Sigmoid colon (tissue), 4 donors: ENCODE measurements around the gene KISS1.

Experiments
- EP300 ChIP-seq, 4 donors: sonication (generic); formaldehyde crosslinking; IDR thresholded peaks; one replicate each; pipeline ENCODE4 v1.6.1; 2017; ENCODE audit warnings: antibody characterized with exemption in 4 of 4
- POLR2AphosphoS5 ChIP-seq, 4 donors: sonication (generic); formaldehyde crosslinking; IDR thresholded peaks; one replicate each; pipeline ENCODE4 v1.6.1; 2017; ENCODE audit warnings: antibody characterized with exemption in 4 of 4

- TF ChIP-seq EP300 (IDR thresholded peaks at IDR 0.05) (no peak), POLR2AphosphoS5 (IDR thresholded peaks at IDR 0.05) (no peak)
Observed at GRCh38 chr1:204150702-204151551, 45.4 kb downstream of the KISS1 start.
